HG02943 (cell line): ENCODE results near the gene CD48.

Experiments used
- ATAC-seq: cut with Tn5 transposase; IDR thresholded peaks from one replicate; pipeline ENCODE4 v1.9.1; 2021; ENCODE audit warnings: mild to moderate bottlenecking, low read depth, moderate library complexity; ENCODE audit not compliant: unreplicated experiment

Gene CD48

DNA sequence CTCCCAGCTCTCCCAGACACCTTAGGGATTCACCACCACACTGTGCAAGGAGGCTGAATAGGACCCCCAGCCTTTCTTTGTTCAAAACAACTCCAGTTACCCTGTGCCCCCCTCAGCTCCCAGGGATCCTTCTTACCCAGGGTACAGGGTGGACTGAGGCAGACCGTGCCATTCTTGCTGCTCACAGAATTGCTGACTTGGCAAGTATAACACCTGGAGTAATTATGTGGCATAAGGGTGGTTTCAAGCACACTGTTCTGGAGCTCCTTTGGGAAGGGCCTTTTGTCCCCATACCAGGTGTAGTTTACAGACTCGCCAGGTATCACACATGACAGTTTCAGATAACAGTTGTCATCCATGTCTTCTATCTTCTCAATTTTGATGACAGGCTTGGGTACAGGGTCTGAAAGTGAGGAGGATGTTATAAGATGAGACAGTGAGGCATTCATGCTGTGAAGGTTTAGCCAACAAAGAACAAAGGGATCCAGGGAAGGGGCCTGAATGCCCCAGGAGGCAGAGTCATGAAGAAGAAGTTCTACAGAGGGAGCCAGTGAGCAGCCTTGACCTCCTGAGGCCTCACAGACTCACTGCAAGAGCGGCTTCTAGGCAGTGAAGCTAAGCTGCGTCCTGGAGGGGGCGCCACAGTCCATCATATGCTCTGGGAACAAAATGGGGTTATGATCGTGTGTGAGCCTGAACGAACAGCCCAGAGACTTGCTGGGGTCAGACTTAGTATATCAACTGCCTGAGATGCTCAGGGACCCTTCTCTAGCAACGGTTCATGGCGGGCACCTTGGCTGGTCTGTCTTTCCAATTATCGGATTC, 30.3 kb downstream of the CD48 start:
- ATAC-seq = no peak

DNA sequence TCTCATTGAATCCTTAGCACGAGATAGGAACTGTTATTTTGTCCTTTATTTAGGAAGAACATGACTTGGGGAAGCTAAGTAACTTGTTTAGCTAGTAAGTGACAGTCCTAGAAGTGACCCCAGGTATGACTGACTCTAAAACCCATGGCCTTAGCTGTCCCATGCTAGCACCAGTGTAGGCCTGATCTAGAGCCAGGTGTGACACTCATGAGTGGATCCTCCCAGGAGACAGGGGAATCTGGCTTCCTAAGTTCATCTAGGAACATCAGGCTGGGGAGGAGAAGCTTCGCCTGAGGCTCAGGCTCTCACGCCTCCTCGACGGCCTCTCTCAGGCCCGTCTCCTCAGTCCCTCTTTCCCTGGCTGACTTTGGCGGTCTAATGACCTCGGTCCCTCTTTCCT, 31.2 kb downstream of the CD48 start:
- ATAC-seq = no peak

DNA sequence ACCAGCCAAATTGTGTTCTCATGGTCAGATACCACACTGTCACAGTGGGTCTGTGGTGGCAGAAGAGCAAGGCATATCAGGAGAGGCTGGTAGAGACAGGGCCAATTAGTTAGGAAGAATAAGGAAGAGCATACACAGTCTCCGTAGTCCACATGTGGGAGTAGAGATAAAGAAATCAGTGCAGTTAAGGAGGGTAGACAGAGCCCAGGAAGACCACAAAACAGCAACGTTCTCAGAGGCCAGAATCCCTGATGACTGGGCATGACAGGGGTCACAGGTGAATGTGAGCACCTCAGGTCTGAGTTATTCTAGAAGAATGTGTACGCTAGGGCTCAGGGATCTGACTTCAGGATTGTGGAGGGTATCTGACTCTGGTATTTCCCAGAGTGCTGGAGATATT, 31.7 kb downstream of the CD48 start:
- ATAC-seq = no peak

DNA sequence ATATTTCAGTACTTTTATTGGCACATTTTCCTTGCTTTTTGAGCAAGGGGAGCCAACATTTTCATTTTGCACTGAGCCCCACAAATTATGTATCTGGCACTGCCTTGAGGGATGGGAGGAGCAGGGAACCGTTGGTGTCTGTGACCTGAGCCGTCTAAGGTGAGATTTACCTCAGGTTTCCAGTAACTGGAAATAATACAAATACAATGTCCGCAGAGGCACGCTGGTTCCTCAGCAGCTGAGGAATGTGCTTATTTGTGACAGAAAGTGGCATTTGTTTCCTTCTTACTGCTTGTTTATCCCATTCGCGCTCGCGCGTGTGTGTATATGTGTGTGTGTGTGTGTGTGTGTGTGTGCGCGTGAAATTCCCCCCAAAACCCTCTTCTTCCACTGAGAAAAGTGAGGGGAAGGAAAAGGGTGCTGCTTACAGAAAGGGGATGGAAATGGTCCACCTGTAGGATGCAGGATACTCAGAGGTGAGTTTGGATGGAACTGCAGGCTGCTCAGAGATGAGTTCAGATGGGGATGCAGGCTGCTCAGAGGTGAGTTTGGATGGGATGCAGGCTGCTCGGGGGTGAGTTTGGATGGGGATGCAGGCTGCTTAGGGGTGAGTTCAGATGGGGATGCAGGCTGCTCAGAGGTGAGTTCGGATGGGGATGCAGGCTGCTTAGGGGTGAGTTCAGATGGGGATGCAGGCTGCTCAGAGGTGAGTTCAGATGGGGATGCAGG, 34.6 kb downstream of the CD48 start:
- no peak for ATAC-seq

DNA sequence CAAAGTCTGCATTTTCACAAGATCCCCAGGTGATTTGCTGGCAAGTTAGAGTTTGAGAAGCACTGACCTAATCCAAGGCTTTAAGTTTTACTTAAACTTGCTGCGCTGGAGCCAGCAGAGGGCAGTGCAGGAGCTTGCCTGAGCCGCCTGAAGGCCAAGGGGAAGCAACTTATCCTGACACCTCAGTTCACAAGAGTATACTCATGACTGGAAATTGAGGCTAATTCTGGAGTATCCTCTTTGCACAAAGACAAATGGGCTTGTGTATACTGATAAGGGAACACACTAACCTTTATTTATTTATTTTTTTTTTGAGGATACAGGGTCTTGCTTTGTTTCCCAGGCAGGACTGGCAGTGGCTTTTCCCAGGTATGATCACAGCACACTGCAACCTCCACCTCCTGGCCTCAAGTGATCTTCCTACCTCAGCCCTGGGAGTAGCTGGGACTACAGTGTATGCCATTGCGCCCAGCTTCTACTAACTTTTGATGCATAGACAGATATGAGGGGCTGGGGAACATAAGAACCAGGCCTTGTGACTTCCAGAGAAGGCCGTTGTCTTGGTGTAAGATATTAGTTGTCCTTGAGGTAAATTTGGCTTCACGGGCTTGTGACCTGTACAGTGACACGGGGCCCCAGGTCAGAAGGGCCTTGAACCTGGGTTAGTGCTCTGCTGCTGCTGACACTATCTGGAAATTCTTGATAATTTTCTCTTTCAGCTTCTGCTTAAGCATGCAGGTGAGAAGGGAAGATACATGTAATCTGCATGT, 35.8 kb downstream of the CD48 start:
- ATAC-seq = no peak

- no peak for ATAC-seq
Observed at GRCh38 chr1:160674415-160674814, 37.2 kb downstream of the CD48 start.

- no peak for ATAC-seq
Observed at GRCh38 chr1:160672789-160673695, 38.6 kb downstream of the CD48 start.

- no peak for ATAC-seq
Observed at GRCh38 chr1:160671603-160672517, 39.8 kb downstream of the CD48 start.

GRCh38 chr1:160670701-160671100, 40.9 kb downstream of the CD48 start:
- ATAC-seq = no peak

- ATAC-seq = no peak
Observed at GRCh38 chr1:160669802-160670201, 41.8 kb downstream of the CD48 start.

DNA sequence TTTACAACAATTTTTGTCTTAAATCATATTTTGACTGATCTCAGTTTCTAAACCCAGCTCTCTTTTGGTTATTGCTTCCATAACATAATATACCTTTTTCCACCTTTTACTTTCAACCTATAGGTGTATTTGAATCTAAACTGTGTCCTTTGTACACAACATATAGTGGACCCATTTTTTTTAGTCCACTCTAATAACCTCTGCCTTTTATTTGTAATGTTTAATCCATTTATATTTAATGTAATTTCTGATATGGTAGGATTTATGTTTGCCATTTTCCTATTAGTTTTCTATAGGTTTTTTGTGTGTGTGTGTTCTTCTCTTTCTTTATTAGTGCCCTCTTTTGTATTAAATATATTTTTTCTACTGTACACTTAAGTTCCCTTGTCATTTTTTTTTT, 42.3 kb downstream of the CD48 start:
- no peak for ATAC-seq

DNA sequence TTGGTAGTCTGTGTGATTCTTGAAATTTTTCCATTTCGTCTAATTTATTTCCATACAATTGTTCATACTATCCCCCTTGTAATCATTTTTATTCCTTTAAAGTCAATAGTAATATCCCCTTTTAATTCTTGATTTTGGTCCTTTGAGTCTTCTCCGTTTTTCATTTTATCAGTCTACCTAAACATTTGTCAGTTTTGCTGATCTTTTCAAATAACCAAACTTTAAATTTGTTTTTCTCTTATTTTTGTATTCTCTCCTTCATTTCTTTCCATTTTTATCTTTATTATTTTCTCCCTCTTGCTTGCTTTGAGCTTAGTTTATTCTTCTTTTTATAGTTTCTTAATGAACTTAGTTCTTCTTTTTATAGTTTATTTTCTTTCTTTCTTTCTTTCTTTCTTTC, 43.7 kb downstream of the CD48 start:
- ATAC-seq = no peak

DNA sequence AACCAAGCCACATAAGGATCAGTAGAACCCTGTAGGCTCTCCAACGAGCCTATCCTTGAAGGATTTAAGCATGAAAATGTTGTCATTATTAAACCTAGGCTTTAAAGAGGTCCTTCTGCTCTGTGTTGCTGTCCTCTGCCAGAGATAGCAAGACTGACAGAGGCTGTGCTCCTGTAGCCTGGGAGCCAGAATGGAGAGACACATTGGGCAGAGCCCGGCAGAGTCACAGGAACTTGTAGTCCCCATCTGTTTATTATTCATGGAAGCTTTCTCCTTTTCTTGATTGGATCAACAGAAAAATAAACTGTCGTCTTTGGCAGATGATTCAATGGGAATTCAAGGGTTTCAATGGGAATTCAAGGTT, 45.6 kb downstream of the CD48 start:
- ATAC-seq = no peak

DNA sequence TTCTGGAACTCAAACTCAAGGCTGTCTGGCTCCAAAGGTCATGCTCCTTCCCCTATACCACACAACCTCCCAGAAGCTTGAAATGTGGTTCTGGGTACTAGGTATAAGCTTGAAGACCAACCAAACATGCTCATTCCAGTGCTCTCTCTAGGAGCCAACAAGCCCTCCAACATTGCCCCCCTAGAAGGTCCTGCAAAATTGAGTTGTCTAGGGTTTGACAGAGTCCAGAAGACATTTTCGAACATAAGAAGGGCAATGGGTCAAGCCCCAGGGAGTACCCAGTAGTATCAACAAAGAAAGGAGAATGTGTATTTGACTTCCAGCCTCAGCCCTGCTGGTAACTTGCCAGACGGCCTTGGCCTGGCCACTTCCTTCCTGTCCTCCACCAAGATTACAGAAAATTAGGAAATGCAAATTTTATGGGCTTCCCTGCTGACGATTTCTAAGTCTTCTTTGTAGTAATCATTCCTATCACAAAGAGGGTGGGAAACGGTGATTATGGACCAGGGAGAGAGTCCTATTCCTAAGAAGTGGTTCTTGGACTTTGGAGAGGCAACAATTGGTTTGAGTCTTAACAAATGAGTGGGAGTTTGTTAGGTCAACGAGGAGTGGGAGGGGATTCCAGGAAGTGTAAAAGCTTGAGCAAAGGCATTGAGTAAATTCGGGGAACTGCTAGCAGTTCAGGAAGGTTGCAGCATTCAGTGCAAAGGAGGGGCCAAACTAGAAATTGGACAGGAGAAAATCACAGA, 46.1 kb downstream of the CD48 start:
- no peak for ATAC-seq

DNA sequence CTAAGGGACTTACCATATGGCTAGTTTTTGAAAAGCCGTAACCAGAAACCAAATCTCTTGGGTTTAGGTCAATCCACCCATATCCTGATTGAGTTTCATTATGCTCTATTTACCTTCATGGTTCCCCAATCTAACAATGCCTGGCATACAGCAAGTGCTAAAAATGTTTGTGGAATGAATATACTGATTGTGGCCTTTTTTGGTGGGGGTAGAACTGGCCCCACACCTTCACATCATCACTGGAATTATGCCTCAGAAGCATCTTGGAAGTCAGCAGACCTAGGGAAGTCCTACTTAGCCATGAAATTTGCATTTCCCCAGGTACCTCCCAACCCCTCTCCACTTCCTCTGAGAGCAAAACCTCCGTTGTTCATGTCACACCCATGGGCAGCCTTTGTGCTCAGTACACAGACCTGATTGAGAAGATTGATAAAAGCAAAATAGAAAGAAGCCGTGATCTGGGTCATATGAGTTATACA, 47.0 kb downstream of the CD48 start:
- ATAC-seq = no peak

DNA sequence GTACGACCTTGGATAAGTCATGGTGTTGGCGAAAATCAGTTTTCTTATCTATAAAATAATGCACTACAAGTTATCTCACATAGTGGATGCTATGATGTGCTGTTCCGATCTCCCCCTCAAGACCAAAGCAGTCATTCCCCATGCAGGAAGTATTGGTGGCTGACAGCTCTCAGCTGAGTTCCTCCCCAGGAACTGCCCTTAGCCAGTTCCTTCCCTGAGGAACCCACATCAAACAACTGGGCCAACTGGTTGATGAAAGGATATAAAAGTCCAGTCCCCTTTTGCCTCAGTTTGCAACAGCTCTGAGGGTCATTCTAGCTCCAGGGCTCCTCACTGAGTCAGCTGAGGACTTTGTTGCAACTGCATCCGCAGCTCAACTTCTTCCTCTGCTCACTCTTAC, 48.7 kb downstream of the CD48 start:
- ATAC-seq = no peak

- ATAC-seq = no peak
Observed at GRCh38 chr1:160659566-160659965, 52.1 kb downstream of the CD48 start.

GRCh38 chr1:160658814-160659193, 52.8 kb downstream of the CD48 start:
- no peak for ATAC-seq
